ENCODE data around the gene CRYBG2. TPM values are rescaled to one million over a fixed set of nuclear protein-coding genes. Genes with fewer than 3 reads are reported as not detected.
A peak's percentile ranks its signal among the peaks of the same experiment; 100 is the strongest.
"Not testable (repeated sequence)": the region's sequence is repeated elsewhere in the genome, so short reads cannot be mapped to it uniquely, and the experiment has no call there.

CRYBG2 gene
- polyA plus RNA-seq, 1 donor from 2014 or later: 3.1 TPM

GRCh38 chr1:26329380-26329779 is 24.6 kb downstream of the CRYBG2 start:
- H3K36me3 Mint-ChIP-seq, H3K9me3 Mint-ChIP-seq, H3K4me3 Mint-ChIP-seq, H3K27ac Mint-ChIP-seq, H3K4me1 Mint-ChIP-seq, H3K27me3 Mint-ChIP-seq: not testable (repeated sequence)

- Mint-ChIP-seq H3K4me1 (peaks cover 0 to 4% (median 0%) of the 10 kb centered on the region in 3 donors), H3K9me3 (no peaks in the 10 kb centered on the region), H3K36me3 (peaks cover 2% of the 10 kb centered on the region), H3K4me3 (no peak overlapping the region), H3K27me3 (no peaks in the 10 kb centered on the region), H3K27ac (no peak overlapping the region)
Observed at GRCh38 chr1:26328597-26328996, 25.3 kb downstream of the CRYBG2 start.

GRCh38 chr1:26327956-26328362 is 26.0 kb downstream of the CRYBG2 start:
- Mint-ChIP-seq H3K4me1 (peaks cover 2 to 8% (median 3%) of the 10 kb centered on the region in 3 donors), H3K27me3 (no peaks in the 10 kb centered on the region), H3K36me3 (peaks cover 4% of the 10 kb centered on the region), H3K4me3 (no peak overlapping the region), H3K9me3 (no peaks in the 10 kb centered on the region), H3K27ac (no peak overlapping the region)

GRCh38 chr1:26324550-26324949 is 29.4 kb downstream of the CRYBG2 start:
- Mint-ChIP-seq H3K4me3 (peak overlapping the region in 1 of 4 donors; percentile 51), H3K4me1 (peaks cover 12 to 26% (median 16%) of the 10 kb centered on the region in 3 donors), H3K27ac (no peak overlapping the region), H3K36me3 (peaks cover 12% of the 10 kb centered on the region), H3K27me3 (no peaks in the 10 kb centered on the region), H3K9me3 (no peaks in the 10 kb centered on the region)

- no peaks in the 10 kb centered on the region for H3K27me3 Mint-ChIP-seq
- H3K4me3 Mint-ChIP-seq: peak overlapping the region in 2 of 4 donors; percentile 49 to 72
- peaks cover 12 to 26% (median 16%) of the 10 kb centered on the region in 3 donors for H3K4me1 Mint-ChIP-seq
- peak overlapping the region in 1 of 3 donors; percentile 53 for H3K27ac Mint-ChIP-seq
- H3K36me3 Mint-ChIP-seq: peaks cover 14% of the 10 kb centered on the region
- no peaks in the 10 kb centered on the region for H3K9me3 Mint-ChIP-seq
Observed at GRCh38 chr1:26323382-26323781, 30.5 kb downstream of the CRYBG2 start.

GRCh38 chr1:26322042-26322331 is 31.9 kb downstream of the CRYBG2 start:
- H3K27ac Mint-ChIP-seq: peak overlapping the region in 1 of 3 donors; percentile 24
- H3K36me3 Mint-ChIP-seq: peaks cover 20% of the 10 kb centered on the region
- no peaks in the 10 kb centered on the region for H3K9me3 Mint-ChIP-seq
- H3K4me1 Mint-ChIP-seq: peaks cover 17 to 30% (median 18%) of the 10 kb centered on the region in 3 donors
- H3K4me3 Mint-ChIP-seq: peak overlapping the region in 3 of 4 donors; percentile 57 to 72 (median 65)
- H3K27me3 Mint-ChIP-seq: no peaks in the 10 kb centered on the region

- H3K27ac Mint-ChIP-seq: peak overlapping the region in 2 of 3 donors; percentile 59 to 94
- H3K4me3 Mint-ChIP-seq: peak overlapping the region; percentile 82 to 100 (median 96)
- no peaks in the 10 kb centered on the region for H3K9me3 Mint-ChIP-seq
- H3K27me3 Mint-ChIP-seq: no peaks in the 10 kb centered on the region
- H3K4me1 Mint-ChIP-seq: peaks cover 18 to 31% (median 19%) of the 10 kb centered on the region in 3 donors
- H3K36me3 Mint-ChIP-seq: peaks cover 20% of the 10 kb centered on the region
Observed at GRCh38 chr1:26321315-26322041, 32.5 kb downstream of the CRYBG2 start.

- peak overlapping the region; percentile 93 to 100 (median 100) for H3K4me3 Mint-ChIP-seq
- no peaks in the 10 kb centered on the region for H3K27me3 Mint-ChIP-seq
- H3K4me1 Mint-ChIP-seq: peaks cover 18 to 35% (median 23%) of the 10 kb centered on the region in 3 donors
- peaks cover 20% of the 10 kb centered on the region for H3K36me3 Mint-ChIP-seq
- H3K27ac Mint-ChIP-seq: peak overlapping the region in 1 of 3 donors; percentile 94
- H3K9me3 Mint-ChIP-seq: no peaks in the 10 kb centered on the region
Observed at GRCh38 chr1:26320896-26321295, 33.0 kb downstream of the CRYBG2 start.

GRCh38 chr1:26318338-26319064 is 35.4 kb downstream of the CRYBG2 start:
- Mint-ChIP-seq H3K9me3 (no peaks in the 10 kb centered on the region), H3K27ac (peak overlapping the region; percentile 74 to 97 (median 92)), H3K36me3 (peaks cover 20% of the 10 kb centered on the region), H3K4me3 (peak overlapping the region; percentile 93 to 100 (median 100)), H3K4me1 (peaks cover 40 to 50% (median 41%) of the 10 kb centered on the region in 3 donors), H3K27me3 (no peaks in the 10 kb centered on the region)

GRCh38 chr1:26317612-26318337 is 36.2 kb downstream of the CRYBG2 start, which contains the start of gene CD52:
TSS of gene CD52 (plus strand) at chr1:26317958. CDS start at chr1:26318018, 60 bp downstream.
- Mint-ChIP-seq H3K4me3 (peak within 1 kb of the TSS; percentile 93 to 100 (median 100)), H3K9me3 (no peaks in the 10 kb centered on the region), H3K27ac (peak within 1 kb of the TSS; percentile 74 to 97 (median 92)), H3K36me3 (peaks cover 16% of the 10 kb centered on the region), H3K27me3 (no peaks in the 10 kb centered on the region), H3K4me1 (peaks cover 42 to 52% (median 43%) of the 10 kb centered on the region in 3 donors)

GRCh38 chr1:26317146-26317545 is 36.8 kb downstream of the CRYBG2 start:
- no peaks in the 10 kb centered on the region for H3K9me3 Mint-ChIP-seq
- H3K27me3 Mint-ChIP-seq: no peaks in the 10 kb centered on the region
- H3K27ac Mint-ChIP-seq: peak overlapping the region; percentile 74 to 97 (median 92)
- H3K36me3 Mint-ChIP-seq: peaks cover 15% of the 10 kb centered on the region
- H3K4me1 Mint-ChIP-seq: peaks cover 37 to 47% (median 40%) of the 10 kb centered on the region in 3 donors
- peak overlapping the region; percentile 93 to 100 (median 100) for H3K4me3 Mint-ChIP-seq

- H3K4me3 Mint-ChIP-seq: peak overlapping the region; percentile 93 to 100 (median 100)
- peaks cover 14% of the 10 kb centered on the region for H3K36me3 Mint-ChIP-seq
- no peaks in the 10 kb centered on the region for H3K27me3 Mint-ChIP-seq
- H3K27ac Mint-ChIP-seq: peak overlapping the region; percentile 74 to 97 (median 92)
- peaks cover 32 to 43% (median 40%) of the 10 kb centered on the region in 3 donors for H3K4me1 Mint-ChIP-seq
- no peaks in the 10 kb centered on the region for H3K9me3 Mint-ChIP-seq
Observed at GRCh38 chr1:26315874-26316850, 37.8 kb downstream of the CRYBG2 start.

GRCh38 chr1:26314501-26314900 is 39.4 kb downstream of the CRYBG2 start:
- Mint-ChIP-seq H3K27ac (peak overlapping the region; percentile 74 to 97 (median 92)), H3K4me1 (peaks cover 31 to 40% (median 39%) of the 10 kb centered on the region in 3 donors), H3K36me3 (peaks cover 9% of the 10 kb centered on the region), H3K4me3 (peak overlapping the region; percentile 86 to 99 (median 90)), H3K9me3 (no peaks in the 10 kb centered on the region), H3K27me3 (no peaks in the 10 kb centered on the region)

All from IgD-negative memory B cell (primary cell).